Ovary (tissue), 3 donors: Measurements from ENCODE around the gene MAPKAP1.

Source experiments
- EP300 ChIP-seq: sonication (generic); formaldehyde crosslinking; IDR thresholded peaks from one replicate; pipeline ENCODE4 v1.6.1; 2017; ENCODE audit warnings: antibody characterized with exemption
- POLR2A ChIP-seq: fragments of 450-650 bp; IDR thresholded peaks from one replicate; pipeline ENCODE4 v1.6.1; 2017; ENCODE audit warnings: antibody characterized with exemption, mild to moderate bottlenecking, moderate library complexity
- TF ChIP-seq, protein P1 (sequence below), 3 donors: fragments of 450-650 bp in 2 of 3; fragments of 200-600 bp in 1 of 3; IDR thresholded peaks; one replicate each; pipeline versions ENCODE4 v1.5.1 to v1.8.0; 2016 to 2022; ENCODE audit warnings: antibody characterized with exemption in 3 of 3, mild to moderate bottlenecking in 1 of 3
- donor health status: DM: no; HTN: no; CAD: no.

DNA sequence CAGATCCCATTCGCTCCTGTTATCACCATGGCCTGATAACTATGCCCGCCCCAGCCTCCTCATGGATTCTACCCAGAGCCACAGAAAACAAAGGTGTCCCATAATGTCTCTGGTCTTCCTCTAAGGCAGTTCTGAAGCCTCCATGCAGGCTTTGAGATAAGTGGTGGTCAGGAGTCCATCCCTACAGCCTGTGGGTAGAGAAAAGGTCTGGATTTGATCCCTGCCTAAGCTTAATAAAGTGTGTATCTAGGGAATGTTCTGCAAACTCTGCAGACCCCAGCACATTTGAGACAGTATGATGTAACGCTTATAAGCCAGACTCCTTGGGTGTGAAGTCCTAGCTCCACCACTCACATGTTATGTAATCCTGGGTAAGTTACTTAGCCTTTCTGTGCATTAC lies 187.3 kb downstream of the MAPKAP1 start:
- TF ChIP-seq, protein P1, sequence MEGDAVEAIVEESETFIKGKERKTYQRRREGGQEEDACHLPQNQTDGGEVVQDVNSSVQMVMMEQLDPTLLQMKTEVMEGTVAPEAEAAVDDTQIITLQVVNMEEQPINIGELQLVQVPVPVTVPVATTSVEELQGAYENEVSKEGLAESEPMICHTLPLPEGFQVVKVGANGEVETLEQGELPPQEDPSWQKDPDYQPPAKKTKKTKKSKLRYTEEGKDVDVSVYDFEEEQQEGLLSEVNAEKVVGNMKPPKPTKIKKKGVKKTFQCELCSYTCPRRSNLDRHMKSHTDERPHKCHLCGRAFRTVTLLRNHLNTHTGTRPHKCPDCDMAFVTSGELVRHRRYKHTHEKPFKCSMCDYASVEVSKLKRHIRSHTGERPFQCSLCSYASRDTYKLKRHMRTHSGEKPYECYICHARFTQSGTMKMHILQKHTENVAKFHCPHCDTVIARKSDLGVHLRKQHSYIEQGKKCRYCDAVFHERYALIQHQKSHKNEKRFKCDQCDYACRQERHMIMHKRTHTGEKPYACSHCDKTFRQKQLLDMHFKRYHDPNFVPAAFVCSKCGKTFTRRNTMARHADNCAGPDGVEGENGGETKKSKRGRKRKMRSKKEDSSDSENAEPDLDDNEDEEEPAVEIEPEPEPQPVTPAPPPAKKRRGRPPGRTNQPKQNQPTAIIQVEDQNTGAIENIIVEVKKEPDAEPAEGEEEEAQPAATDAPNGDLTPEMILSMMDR (IDR thresholded peaks at IDR 0.05): no peak
- TF ChIP-seq POLR2A (no peak), EP300 (no peak)
